Osteoblast (primary cell): Measurements from ENCODE around the gene PAM. TPM values are rescaled to one million over a fixed set of nuclear protein-coding genes. Genes with fewer than 3 reads are reported as not detected.
"Not testable (repeated sequence)": the region's sequence is repeated elsewhere in the genome, so short reads cannot be mapped to it uniquely, and the experiment has no call there.

Source experiments
- DNase-seq: peaks from one replicate; pipeline ENCODE4 v3.0.0; 2011; ENCODE audit warnings: low spot score, mixed read lengths; ENCODE audit not compliant: insufficient read length; ENCODE audit errors: missing footprints
- H2AFZ ChIP-seq: 2 replicates; pipeline ENCODE4 v1.6.0; 2011; ENCODE audit warnings: mild to moderate bottlenecking, low read length
- H3K27ac ChIP-seq: 2 replicates; pipeline ENCODE4 v1.5.1; 2011; ENCODE audit warnings: mild to moderate bottlenecking, low read depth, low read length, moderate library complexity
- H3K27me3 ChIP-seq: 2 replicates; pipeline ENCODE4 v1.6.0; 2012; ENCODE audit warnings: mild to moderate bottlenecking, control low read depth, inconsistent platforms, low read length, moderate library complexity; ENCODE audit not compliant: insufficient read depth
- H3K36me3 ChIP-seq: 2 replicates; pipeline ENCODE4 v1.5.1; 2011; ENCODE audit warnings: mild to moderate bottlenecking, low read length, control low read depth, moderate library complexity; ENCODE audit not compliant: insufficient read depth
- H3K4me1 ChIP-seq: 2 replicates; pipeline ENCODE4 v1.5.1; 2011; ENCODE audit warnings: mild to moderate bottlenecking, low read length, control low read depth, moderate library complexity; ENCODE audit not compliant: insufficient read depth
- H3K4me2 ChIP-seq: 2 replicates; pipeline ENCODE4 v1.6.0; 2011; ENCODE audit warnings: mild to moderate bottlenecking, low read length; ENCODE audit not compliant: insufficient read depth
- H3K4me3 ChIP-seq: fragments of 200-600 bp; sonication (generic); 3 replicates; pipeline ENCODE4 v1.5.1; 2012; ENCODE audit warnings: mild to moderate bottlenecking, low read length, inconsistent platforms; ENCODE audit not compliant: insufficient read depth
- H3K79me2 ChIP-seq: 2 replicates; pipeline ENCODE4 v1.6.0; 2012; ENCODE audit warnings: mild to moderate bottlenecking, low read length, control low read depth, inconsistent platforms; ENCODE audit not compliant: insufficient read depth
- H3K9me3 ChIP-seq: 2 replicates; pipeline ENCODE4 v1.5.1; 2011; ENCODE audit warnings: low read depth, low read length, control low read depth
- H4K20me1 ChIP-seq: 2 replicates; pipeline ENCODE4 v1.6.0; 2012; ENCODE audit warnings: mild to moderate bottlenecking, low read length, control low read depth; ENCODE audit not compliant: insufficient read depth
- total RNA-seq: library from RNA; depleted of rRNA; stranded (reverse); fragments of >200 nt; gene quantifications from 2 replicates; pipeline ENCODE4 v1.2.3, GENCODE V29; 2012
- TF ChIP-seq, protein P1 (sequence below): IDR thresholded peaks from 2 replicates; pipeline ENCODE4 v1.5.1; 2011; ENCODE audit warnings: mild to moderate bottlenecking, low read depth, low read length, moderate library complexity; ENCODE audit errors: extremely low read depth

The PAM gene
- total RNA-seq, 1 donor = 248 TPM

DNA sequence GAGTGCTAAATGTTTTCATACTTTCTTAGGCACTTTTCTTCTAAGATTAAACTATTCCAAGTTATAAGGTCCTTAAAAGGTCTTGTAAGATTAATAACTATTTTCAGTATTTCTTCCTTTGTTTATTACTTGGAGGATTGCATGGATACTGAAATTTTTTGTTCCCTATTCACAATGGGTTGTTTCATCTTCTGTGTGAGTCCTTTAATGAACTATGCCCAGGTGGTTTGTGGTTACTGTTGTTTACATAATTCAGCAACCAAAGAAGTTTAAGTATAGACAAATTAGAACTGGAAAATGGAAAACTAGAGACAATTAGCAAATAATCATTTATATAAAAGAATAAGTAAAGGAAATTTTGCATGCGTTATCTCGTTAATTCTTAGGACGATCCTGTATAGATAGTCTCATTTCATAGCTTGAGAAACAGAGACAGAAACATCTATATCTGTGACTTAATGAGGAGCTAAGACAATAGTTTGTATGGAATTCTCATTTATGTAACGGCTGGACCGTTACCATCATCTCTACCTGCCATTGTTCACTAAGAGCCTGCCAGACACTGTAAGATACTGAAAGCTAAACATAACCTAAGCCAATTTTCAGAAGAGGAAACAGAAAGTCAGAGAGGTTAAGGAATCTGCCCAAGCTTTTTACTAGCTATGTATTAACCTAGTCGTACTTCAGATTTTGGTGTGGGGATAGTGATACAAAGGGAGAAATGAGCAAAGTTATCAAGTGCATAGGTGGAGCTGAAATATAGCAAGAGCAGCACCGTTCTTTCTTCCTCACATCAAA is 148.2 kb downstream of the PAM start:
- no peak overlapping the region for H3K27ac ChIP-seq
- H4K20me1 ChIP-seq = no peaks in the 10 kb centered on the region
- no peak overlapping the region for H2AFZ ChIP-seq
- TF ChIP-seq, protein P1, sequence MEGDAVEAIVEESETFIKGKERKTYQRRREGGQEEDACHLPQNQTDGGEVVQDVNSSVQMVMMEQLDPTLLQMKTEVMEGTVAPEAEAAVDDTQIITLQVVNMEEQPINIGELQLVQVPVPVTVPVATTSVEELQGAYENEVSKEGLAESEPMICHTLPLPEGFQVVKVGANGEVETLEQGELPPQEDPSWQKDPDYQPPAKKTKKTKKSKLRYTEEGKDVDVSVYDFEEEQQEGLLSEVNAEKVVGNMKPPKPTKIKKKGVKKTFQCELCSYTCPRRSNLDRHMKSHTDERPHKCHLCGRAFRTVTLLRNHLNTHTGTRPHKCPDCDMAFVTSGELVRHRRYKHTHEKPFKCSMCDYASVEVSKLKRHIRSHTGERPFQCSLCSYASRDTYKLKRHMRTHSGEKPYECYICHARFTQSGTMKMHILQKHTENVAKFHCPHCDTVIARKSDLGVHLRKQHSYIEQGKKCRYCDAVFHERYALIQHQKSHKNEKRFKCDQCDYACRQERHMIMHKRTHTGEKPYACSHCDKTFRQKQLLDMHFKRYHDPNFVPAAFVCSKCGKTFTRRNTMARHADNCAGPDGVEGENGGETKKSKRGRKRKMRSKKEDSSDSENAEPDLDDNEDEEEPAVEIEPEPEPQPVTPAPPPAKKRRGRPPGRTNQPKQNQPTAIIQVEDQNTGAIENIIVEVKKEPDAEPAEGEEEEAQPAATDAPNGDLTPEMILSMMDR = no peak
- no peaks in the 10 kb centered on the region for H3K9me3 ChIP-seq
- no peak overlapping the region for H3K4me3 ChIP-seq
- H3K4me1 ChIP-seq = no peaks in the 10 kb centered on the region
- H3K27me3 ChIP-seq = no peaks in the 10 kb centered on the region
- H3K36me3 ChIP-seq = no peaks in the 10 kb centered on the region
- no peak overlapping the region for H3K4me2 ChIP-seq
- peaks cover 4% of the 10 kb centered on the region for H3K79me2 ChIP-seq
- DNase-seq = no peak

DNA sequence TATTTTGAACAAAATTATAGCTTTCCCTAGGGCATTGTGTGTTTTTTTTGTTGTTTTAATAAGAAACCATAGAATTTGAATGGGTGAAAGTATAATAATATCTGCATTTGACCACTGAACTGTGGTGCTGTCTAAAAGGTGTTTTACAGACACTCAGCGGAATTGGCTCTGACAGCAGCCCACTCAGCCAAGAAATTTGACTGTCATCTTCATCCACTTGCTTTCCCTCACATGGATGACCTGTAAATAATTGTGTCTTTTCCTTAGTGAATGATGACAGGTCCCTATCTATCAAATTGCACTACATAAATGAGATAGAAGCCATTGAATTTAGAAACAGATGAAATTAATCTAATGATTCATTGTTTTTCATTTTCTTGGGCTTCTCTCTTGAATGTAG is 150.0 kb downstream of the PAM start:
- Histone ChIP-seq H3K9me3 (no peaks in the 10 kb centered on the region), H3K27ac (no peak overlapping the region), H3K36me3 (no peaks in the 10 kb centered on the region), H4K20me1 (no peaks in the 10 kb centered on the region), H2AFZ (no peak overlapping the region), H3K4me3 (no peak overlapping the region), H3K79me2 (peaks cover 5% of the 10 kb centered on the region), H3K27me3 (no peaks in the 10 kb centered on the region), H3K4me1 (peaks cover 2% of the 10 kb centered on the region), H3K4me2 (no peak overlapping the region)
- DNase-seq = no peak
- TF ChIP-seq, protein P1 = no peak

DNA sequence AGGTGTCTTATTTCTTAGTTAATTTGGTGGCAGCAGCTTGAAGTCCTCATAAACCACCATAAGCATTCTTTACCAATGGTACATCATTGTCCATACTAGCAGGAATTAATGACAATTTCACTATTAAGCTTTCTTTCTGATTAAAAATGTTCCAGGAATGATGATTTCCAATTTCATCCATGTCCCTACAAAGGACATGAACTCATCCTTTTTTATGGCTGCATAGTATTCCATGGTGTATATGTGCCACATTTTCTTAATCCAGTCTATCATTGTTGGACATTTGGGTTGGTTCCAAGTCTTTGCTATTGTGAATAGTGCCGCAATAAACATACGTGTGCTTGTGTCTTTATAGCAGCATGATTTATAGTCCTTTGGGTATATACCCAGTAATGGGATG is 152.0 kb downstream of the PAM start:
- H3K36me3 ChIP-seq, H3K4me3 ChIP-seq, H3K4me2 ChIP-seq, H3K79me2 ChIP-seq, H2AFZ ChIP-seq, H3K27me3 ChIP-seq, H4K20me1 ChIP-seq, DNase-seq, H3K9me3 ChIP-seq, H3K27ac ChIP-seq: not testable (repeated sequence)
- H3K4me1 ChIP-seq = peaks cover 22% of the 10 kb centered on the region

DNA sequence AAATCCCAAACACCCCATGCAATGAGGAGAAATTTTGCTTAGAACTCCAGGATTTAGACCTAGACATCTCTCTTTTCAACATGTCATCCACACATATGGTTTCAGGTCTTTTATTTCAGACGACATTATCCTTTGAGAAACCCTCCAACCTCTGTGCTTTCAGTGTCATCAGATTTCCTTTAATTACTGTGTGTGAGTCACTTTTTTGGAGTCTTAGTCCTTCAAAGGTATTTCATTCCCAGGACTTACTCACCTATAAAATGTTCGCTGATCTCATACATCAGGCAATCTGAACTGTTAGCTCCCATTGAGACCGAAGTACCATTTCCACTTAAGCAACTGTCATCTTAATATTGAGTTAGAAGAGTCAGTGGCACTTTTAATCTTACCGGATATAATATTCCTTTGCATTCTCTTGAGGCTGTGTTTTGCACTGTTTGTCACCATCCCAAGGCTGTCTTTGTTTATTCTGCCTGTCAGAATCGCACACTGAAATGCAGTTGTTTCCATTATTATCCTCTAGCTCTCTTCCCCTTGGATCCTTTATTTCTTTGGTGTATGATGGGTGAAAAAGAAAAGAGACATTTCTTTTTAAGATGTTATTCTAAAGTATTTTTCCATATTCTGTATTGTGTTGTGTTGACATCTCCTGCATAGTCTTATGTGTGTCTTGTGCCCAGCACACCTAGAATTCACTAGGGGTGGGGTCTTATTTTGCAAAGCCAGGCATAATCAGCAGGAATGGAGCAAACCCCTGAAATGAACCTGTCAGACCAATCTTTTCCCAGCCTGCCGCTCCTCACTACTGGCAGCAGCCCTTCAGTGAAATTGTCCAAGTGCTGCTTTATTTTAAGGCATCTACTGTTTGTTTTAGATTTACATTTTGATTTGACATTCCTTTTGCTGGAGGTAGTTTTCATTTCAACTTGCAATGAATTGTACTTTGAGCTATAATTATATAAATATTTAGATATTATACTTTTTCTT is 155.4 kb downstream of the PAM start:
- H3K4me1 ChIP-seq = peaks cover 29% of the 10 kb centered on the region
- peaks cover 13% of the 10 kb centered on the region for H3K79me2 ChIP-seq
- TF ChIP-seq, protein P1 = no peak
- no peaks in the 10 kb centered on the region for H3K9me3 ChIP-seq
- H3K36me3 ChIP-seq = no peaks in the 10 kb centered on the region
- no peak overlapping the region for H2AFZ ChIP-seq
- H3K27ac ChIP-seq = peak overlapping the region; percentile 33
- no peak for DNase-seq
- no peaks in the 10 kb centered on the region for H3K27me3 ChIP-seq
- peak overlapping the region; percentile 26 for H3K4me2 ChIP-seq
- peaks cover 4% of the 10 kb centered on the region for H4K20me1 ChIP-seq
- no peak overlapping the region for H3K4me3 ChIP-seq
